Left cardiac atrium (tissue), 4 donors: ENCODE results near the gene PAQR5. TPM values are rescaled to one million over a fixed set of nuclear protein-coding genes. Genes with fewer than 3 reads are reported as not detected.
"Not testable (repeated sequence)": the region's sequence is repeated elsewhere in the genome, so short reads cannot be mapped to it uniquely, and the experiment has no call there.

Experiments
- ATAC-seq, 2 donors: fragments of 200-7000 bp; cut with Tn5 transposase; one replicate each; pipeline ENCODE4 v1.9.1; 2020; ENCODE audit warnings: mild to moderate bottlenecking in 2 of 2, moderate library complexity in 2 of 2
- DNase-seq: peaks from one replicate; pipeline ENCODE4 v3.0.0-alpha.2; 2020
- intact Hi-C, 2 donors: fragments of 100-400 bp; cut with DNase I; formaldehyde crosslinking; loops; one replicate each; pipeline versions ENCODE4 v1.14.1 to v1.15.1; 2022 to 2023
- total RNA-seq, 2 donors: library from RNA; stranded (reverse); fragmentation: NEBNext Ultra II Directional; extraction: Animal tissue kit (Norgen Biotek cat#: 25700); gene quantifications; one replicate each; pipeline ENCODE4 v1.2.1, GENCODE V29; 2021
- donor health status: DM: no; HTN: yes; CAD: no.
- donor health status: DM: no; HTN: yes; CAD: no; lungs with severe emphysema.
- donor health status: DM: yes; HTN: yes; CAD: no.
- donor health status: Dilated cardiomyopathy.

The PAQR5 gene
- total RNA-seq, 2 donors from 2014 or later: 0.62 to 1.2 TPM

DNA sequence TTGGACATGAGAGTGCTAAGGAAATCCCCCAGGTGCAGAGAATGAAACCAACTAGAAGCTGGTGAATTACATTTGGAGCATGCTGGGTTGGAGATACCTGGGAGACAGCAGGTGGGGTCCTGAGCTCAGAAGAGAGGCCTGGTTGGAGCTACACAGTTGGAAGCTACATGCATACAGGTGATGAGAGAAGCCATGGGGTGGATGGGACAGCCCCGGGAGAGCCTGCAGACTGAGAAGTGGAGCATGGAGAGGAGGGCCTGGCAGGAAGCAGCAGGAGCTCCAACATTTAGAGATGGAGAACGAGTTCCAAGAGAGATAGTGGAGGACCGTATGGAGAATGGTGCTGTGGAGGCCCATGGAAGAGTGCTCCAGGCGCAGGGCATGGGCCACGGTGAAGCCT lies 10.2 kb downstream of the PAQR5 start:
- no peak for ATAC-seq
- no peak for DNase-seq
- intact Hi-C loops: no loop called here

DNA sequence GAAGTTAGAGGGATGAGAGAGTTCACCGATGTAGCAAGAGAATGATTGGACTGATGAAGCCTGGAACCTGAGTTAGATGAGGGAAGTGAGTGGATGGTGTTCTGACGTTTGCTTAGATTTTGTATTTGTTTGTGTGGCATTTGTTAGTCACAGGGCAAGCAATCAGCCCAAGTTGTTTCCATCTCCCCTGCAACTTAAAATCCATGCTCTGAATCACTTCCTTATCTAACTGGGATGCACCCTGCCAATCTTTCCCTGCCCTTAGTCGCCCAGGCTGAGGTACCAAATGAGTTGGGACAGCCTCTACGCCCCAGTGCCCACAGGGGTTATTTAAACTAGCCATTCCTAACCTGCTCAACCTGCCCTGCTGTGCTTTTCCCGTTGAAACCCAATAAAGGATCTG lies 12.6 kb downstream of the PAQR5 start:
- ATAC-seq (no peak), DNase-seq (no peak)
- intact Hi-C loops: no loop called here

DNA sequence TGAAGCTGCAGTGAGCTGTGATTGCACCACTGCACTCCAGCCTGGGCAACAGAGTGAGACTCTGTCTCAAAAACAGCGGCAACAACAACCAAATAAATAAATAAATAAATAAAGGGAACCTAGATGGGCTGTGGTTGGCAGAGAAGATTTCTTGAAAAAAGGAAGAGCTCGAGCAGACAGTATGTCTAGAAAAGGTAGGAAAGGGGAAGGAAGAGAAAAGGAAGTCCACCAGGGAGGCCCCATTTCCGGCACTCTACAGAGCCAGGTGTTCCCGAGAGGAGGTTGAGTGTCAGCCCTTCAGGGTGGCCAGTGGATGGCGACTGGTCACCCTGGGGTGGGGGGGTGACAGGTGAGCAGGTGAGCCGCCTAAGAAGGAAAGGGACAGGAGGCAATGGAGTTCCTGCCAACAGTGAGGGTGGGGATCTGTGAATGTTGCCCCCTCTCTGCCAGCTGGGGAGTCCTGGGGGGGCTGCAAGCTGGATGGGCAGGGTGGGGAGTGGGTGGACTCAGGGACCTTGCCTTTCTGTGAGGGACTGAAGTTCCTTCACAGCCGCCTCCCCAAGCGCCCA lies 14.8 kb downstream of the PAQR5 start:
- intact Hi-C loops: no loop called here
- DNase-seq: no peak
- ATAC-seq: no peak

DNA sequence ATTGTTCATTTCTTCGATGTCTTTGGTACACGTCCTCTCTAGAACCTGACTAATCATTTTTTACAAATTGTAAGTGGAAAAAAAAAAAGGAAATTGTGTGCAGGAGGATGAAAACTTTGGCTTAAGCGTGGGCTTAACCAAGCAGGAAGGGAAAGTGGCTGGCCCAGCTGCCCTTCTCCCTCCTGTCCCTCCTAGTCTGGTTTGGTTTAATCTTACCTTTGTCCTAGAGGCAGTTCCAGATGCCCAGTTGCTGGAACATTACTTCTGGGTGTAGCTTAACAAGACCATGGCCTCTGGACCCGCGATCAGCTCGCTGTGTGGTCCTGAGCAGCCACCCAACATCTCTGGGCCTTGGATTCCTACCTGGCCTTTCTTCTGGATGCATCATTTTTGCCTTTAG lies 15.4 kb downstream of the PAQR5 start:
- DNase-seq (no peak), ATAC-seq (no peak)
- intact Hi-C loops: no loop called here

DNA sequence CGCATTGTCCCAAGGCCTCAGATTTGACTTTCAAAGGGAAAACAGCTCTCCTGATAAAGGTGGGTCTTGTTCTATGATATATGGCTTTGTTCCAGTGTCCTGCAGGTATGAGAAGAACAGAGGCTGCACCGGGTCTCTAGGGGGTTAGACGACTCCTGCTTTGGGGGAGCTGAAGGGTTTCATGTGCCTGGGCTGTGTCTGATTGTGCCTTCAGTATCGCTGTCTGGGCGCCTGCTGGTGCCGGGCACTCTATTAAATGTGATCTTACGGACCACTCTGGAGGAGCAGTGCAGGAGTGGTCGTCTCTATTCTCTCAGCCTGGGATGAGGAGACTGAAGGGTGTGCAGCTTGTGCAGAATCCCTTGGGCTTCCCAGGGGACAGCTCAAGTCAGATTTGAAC lies 16.0 kb downstream of the PAQR5 start:
- DNase-seq (no peak), ATAC-seq (no peak)
- intact Hi-C loops: no loop called here

DNA sequence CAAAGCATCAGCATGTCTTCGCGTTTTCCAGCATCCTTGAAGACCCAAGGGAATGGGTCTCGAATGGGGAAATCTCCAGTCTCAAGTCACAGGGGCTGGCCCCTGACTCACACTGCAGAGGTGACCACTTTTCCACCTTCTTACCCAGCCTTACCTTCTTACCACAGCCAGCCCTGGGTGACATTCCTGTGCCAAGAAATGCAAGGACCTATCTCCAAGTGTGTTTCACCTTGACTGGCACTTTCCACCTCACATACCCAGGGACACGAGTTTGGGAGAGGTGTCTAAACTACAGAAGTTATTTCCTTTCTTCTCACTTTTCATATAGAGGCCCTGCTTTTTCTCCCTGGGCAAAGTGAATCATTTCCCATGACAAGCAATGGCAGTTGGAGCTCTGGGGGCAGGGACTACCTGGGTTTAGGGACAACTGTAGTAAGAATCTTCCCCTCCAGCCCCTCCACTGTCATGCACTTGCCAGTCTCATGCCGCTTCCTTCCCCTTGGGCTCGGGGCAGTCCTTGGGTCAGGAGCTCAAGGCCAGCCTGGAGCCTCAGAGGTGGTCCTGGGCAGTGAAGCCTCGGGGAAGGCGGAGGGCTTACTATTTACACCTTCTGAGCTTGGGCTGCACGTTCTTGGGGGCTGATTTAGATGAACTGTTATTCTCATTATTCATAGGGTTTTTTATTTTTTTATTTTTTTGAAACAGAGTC lies 16.8 kb downstream of the PAQR5 start:
- intact Hi-C loops: no loop called here
- ATAC-seq: no peak
- DNase-seq: no peak

DNA sequence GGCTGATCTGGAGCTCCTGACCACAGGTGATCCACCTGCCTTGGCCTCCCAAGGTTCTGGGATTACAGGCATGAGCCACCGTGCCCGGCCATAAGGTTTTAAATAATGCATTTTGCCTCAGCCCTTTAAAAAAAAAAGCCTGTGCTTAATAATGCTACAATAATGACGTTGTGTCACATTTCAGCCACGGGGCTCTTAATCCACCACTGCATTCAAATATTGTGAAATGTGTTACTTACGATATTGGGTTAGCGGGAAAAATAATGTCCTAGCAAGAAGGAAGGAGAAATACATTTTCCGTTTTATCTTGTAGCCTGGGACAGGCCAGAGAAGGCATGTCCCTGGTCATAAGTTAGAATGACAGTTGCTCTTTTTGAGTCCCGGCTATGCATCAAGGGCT lies 17.6 kb downstream of the PAQR5 start:
- no peak for ATAC-seq
- DNase-seq: no peak
- intact Hi-C loops: no loop called here

DNA sequence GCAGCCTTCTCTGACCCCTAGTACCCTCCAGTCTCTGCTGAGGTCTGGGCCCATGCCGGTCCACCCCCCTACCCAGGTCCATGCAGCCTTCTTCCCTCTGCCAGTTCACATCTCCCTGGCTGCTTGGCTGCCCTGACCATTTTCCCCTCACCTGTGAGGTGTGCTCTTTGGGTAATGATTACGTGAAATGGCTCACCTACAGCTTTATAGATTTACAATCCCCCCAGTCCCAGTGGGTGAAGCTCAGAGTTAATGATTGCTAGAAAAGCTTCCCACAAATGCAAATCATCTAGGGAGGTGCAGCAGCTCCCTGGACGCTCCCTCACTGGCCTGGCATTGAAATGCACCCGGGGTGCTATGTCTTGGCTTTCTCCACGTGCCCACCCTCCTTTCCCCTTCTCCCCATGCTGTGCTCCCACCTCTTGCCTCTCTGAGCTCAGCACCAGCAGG lies 18.7 kb downstream of the PAQR5 start:
- intact Hi-C loops: no loop called here
- no peak for DNase-seq
- no peak for ATAC-seq

DNA sequence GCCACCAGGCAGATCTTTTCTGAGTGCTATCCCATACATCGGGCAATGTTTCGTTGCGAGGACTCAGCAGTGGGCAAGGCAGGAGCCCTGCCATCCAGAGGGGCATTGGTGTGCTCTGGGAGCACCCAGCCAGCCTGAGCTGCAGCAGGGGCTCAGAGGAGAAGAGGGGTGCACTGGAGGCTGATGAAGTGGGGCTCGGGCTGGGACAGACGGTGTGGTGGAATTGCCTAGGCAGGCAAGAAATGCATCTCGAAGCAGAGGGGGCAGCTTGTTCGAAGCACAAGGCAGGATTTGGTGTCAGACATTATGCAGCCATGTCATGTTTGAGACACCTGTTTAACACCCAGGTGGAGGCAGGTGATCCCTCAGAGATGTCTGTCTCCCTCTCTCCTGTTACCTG lies 19.3 kb downstream of the PAQR5 start:
- ATAC-seq (no peak), DNase-seq (no peak)

DNA sequence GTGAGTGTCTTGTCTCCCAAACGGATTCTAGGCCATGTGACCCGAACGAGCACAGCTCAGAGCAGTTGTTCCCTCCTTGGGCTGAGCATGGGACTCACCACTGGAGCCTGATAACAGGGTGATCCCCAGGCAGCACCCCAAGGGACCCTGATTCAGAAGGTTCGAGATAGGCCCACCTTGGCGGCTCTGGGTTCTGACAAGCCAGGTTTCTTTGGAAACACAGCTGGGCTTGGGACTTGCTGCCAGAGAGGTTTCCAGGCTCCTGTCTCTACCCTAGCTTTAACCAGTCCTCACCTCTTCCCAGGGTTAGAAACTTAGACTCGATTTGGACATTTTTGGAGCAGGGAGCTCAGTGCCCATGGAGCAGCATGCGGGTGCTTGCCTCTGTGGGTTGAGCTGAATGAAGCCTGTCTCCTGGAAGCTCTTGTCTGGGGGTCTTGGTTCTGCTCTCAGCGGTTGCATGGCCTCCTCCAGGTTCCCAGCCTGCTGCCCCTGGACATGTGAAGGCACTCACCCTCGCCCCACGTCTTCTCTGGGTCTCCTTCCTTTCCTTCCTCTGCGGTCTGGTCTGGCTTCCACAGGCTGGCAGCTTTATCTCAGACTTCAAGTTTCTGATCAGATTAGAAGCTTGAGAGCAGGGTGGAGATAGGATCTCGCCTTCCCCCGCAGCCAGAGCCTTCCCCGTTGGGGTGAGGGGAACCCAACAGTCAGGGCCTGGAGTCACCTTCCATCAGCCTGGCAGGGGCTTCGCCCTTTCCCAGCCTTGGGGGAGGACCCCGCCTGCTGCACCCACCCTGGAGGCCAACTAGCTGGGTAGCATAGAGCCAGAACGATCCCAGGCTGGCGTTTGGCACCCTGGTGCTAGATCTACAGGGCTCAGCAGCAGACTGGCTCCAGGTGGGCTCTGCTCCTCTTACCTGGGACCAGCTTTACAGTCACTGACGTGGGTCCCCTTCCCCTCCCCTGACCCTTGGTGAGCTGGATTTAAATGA lies 21.0 kb downstream of the PAQR5 start:
- intact Hi-C loops: no loop called here
- DNase-seq (no peak), ATAC-seq (no peak)

More for the DNA sequence above, 19.3 kb downstream of the PAQR5 start:
- intact Hi-C loops: no loop called here

DNA sequence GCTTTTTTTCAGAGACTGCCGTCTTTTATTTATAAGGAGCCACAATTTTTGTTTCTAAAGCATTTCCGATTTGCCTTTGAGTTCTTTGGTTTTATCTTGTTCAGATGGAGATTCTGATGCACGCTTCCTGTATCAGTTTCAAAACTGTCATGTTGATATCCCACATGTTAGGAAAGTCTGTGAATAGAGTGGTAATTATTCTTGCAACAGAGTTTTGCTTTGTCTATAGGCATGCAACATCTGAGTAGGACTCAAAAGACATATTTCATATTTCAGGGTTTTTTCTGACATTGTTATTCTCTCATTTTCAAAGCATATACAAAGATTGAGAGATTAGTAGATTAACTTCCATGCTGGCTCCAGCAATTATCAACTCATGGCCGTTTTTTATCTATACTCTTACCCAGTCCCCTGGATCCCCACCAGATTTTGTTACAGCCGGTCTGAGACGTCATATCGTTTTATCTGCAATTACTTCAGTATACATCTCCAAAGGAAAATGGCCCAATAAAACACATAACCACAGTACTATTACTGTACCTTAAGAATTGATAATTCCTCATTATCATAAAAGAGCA lies 22.4 kb downstream of the PAQR5 start:
- DNase-seq (no peak), ATAC-seq (no peak)
- intact Hi-C loops: no loop called here

DNA sequence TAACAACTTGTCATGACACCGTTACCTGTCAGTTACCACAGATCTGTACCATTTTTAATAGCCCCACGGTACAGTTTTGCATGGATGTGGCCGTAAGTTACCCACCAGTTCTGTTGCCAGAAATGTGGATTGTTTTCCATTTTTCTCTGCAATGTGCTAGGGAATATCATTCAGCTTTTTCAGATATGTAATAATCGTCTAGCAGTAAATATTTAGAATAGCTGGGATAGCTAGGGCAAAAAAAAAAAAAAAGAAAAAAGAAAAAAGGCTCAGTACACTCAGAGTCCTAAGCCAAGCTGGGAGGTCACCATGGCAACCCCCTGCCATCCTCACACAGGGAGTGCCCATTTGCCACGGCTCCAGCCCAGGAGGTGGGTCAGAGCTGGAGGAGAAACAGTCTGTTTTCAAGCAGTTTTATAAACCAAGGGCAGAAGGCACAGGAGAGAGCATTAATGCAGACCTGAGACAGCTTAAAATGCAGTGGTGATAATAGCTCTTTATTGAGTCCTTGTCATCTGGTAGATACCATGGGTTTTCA lies 25.2 kb downstream of the PAQR5 start:
- intact Hi-C loops: no loop called here
- DNase-seq: no peak
- peak in 1 of 2 donors; percentile 63 for ATAC-seq

DNA sequence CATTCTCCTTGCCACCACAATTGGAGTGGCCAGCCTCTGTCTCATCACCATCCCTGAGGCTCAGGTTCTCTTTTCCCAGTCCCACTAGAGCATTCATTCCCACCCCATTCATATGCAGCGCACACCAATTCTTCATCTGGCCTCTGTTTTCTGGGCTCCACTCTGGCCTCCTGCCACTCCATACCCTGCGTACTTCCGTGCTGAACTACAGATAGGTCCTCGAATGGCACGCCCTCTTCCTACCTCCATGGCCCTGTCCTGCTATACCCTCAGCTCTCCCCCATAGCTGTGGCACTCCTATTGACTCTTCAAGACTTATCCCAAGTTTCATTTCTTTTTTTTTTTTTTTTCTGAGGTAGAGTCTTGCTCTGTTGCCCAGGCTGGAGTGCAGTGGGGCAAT lies 25.9 kb downstream of the PAQR5 start:
- no peak for ATAC-seq
- intact Hi-C loops: no loop called here
- DNase-seq: no peak

DNA sequence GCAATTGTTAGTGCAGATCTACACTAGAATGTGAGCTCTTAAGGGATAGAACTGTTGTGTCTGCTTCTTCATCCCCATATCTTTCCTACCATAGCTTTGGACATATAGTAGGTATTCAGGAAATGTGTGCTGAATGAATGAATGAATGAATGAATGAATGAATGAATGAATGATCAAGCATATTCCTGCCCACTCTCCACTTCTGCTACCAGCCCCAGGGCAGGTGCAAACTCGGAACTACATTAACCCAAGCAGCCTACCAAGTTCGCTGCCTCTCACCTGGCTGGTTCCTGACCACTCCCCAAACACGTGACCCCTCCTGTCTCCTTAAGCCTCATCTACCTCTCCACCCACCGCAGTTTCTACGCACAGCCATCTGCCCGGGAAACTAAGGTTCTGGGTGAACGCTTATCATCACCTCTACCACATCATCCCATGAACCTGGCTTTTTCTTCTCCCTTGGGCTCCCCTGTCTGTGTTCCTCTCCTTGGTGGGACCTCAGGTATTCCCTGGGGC lies 26.8 kb downstream of the PAQR5 start:
- no peak for ATAC-seq
- DNase-seq: no peak
- intact Hi-C loops: no loop called here

DNA sequence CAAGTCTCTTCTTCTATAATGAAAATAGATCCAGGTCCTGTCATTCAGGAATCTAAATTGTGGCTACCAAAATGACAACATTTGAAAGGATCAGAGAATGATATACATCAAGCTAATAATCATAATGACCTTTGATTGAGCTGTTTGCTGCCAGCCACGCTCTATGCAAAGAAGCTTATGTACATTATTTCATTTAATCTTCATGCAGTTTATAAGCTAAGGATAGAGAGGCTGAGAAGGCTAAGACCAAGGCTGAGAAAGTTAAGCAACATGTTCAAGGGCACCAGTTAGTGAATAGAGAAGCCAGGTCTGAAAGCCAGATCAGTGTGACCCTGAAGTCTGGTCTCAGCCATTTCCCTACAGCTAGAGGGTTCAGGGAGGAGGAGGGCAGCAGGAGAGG lies 29.4 kb downstream of the PAQR5 start:
- ATAC-seq: no peak
- no peak for DNase-seq
- intact Hi-C loops: no loop called here

DNA sequence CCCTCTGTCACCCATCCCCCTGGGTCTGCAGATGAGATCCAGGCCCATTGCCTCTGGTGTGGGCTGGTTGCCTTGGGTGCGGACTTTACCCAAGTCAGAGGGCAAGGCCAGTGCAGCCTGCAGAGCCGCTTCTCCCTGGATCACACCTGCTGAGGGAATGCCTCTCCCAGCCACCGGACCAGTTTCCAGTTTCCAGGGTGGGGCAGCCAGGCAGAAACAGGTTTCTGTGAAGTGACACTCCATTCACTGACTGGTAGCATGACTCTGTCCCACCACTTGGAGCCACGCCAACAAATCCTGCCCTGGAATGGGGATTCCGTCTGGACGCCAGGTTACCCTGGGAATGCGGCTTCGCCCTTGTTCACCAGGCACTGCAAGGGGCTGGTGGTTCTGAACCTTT lies 30.0 kb downstream of the PAQR5 start:
- intact Hi-C loops: no loop called here
- ATAC-seq (no peak), DNase-seq (no peak)

DNA sequence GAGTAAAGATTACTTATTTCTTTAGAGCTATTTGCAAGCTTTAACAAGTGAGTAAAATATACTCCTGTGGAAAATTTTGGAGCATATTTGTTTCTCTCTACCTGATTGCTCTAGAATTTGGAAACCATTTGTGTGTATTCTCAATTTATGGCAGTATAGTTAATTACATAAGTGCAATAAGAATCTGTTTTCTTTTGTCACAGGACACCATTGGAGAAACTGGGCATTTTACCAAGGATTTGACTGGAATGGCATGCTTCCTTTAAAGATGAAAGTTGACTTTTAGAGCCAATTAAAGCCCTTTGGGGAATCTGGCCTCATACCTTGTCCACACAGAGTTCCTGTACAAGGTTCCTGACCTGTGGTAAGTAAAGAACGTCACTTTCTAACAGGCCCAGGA lies 38.4 kb downstream of the PAQR5 start:
- intact Hi-C loops: no loop called here
- DNase-seq (no peak), ATAC-seq (no peak)

DNA sequence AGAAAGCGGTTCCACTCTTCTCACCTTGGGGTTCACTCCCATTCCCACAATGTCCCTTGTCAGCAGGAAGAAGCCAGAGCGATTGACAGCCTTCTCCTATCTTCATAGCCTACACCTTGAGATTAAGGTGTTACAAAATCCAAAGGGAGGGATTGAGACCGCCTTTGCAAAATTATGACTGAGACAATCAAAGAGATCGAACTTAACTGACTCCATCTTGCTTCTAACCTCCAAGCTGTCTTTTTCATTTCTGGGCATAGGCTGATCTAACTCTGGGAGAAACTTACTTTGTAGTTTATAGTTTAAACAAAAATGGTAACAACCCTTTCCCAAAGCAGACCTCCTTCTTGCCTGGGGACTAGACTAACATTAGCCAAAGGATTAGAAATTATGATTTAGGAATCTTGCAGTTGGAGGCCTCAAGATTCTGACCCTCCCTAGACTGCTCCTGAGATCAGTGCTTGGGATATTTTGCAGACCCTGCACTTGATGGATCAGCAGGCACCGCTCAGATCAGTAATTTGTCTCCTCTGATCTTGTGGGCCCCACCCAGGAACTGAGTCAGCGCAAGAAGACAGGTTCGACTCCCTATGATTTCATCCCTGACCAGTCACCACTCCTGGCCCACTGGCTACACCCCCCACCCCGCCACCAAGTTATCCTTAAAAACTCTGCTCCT lies 40.0 kb downstream of the PAQR5 start:
- DNase-seq: no peak
- intact Hi-C loops: no loop called here
- ATAC-seq: no peak

DNA sequence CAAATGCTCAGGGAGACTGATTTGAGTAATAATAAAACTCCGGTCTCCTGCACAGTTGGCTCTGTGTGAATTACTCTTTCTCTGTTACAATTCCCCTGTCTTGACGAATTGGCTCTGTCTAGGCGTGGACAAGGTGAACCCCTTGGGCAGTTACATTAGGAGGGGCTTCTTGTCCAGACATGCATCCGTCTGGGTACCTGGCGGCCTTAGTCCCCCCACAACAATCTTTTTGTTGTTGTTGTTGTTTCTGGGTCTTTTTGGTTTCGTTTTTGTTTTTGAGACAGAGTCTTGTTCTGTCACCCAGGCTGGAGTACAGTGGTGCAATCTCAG lies 40.5 kb downstream of the PAQR5 start:
- intact Hi-C loops, ATAC-seq, DNase-seq: not testable (repeated sequence)
